Vagina (tissue), 2 donors: Measurements from ENCODE around the gene TAF3.

ENCODE experiments used
- POLR2A ChIP-seq, 2 donors: fragments of 450-650 bp; IDR thresholded peaks; one replicate each; pipeline ENCODE4 v1.6.1; 2017; ENCODE audit warnings: antibody characterized with exemption in 2 of 2, mild to moderate bottlenecking in 2 of 2, moderate library complexity in 2 of 2
- TF ChIP-seq, protein P1 (sequence below), 3 experiments: fragments of 450-650 bp in 2 of 3; fragments of 200-600 bp in 1 of 3; sonication (generic) in 1 of 3; IDR thresholded peaks; one replicate each; pipeline ENCODE4 v1.5.1; 2017 to 2019; ENCODE audit warnings: antibody characterized with exemption in 3 of 3, mild to moderate bottlenecking in 2 of 3, moderate library complexity in 2 of 3

- TF ChIP-seq, protein P1, sequence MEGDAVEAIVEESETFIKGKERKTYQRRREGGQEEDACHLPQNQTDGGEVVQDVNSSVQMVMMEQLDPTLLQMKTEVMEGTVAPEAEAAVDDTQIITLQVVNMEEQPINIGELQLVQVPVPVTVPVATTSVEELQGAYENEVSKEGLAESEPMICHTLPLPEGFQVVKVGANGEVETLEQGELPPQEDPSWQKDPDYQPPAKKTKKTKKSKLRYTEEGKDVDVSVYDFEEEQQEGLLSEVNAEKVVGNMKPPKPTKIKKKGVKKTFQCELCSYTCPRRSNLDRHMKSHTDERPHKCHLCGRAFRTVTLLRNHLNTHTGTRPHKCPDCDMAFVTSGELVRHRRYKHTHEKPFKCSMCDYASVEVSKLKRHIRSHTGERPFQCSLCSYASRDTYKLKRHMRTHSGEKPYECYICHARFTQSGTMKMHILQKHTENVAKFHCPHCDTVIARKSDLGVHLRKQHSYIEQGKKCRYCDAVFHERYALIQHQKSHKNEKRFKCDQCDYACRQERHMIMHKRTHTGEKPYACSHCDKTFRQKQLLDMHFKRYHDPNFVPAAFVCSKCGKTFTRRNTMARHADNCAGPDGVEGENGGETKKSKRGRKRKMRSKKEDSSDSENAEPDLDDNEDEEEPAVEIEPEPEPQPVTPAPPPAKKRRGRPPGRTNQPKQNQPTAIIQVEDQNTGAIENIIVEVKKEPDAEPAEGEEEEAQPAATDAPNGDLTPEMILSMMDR (IDR thresholded peaks at IDR 0.05), result no peak
- TF ChIP-seq POLR2A (IDR thresholded peaks at IDR 0.05), result no peak
Observed at GRCh38 chr10:7945469-7946187, 127.3 kb downstream of the TAF3 start.
